Left lung (tissue), 10 donors: ENCODE data around the gene TRUB2. TPM values are rescaled to one million over a fixed set of nuclear protein-coding genes. Genes with fewer than 3 reads are reported as not detected.
"Not testable (repeated sequence)": the region's sequence is repeated elsewhere in the genome, so short reads cannot be mapped to it uniquely, and the experiment has no call there.

Experiments used
- ATAC-seq: fragments of 200-7000 bp; cut with Tn5 transposase; one replicate; pipeline ENCODE4 v1.9.1; 2020; ENCODE audit warnings: moderate library complexity
- DNase-seq, 4 donors: peaks; one replicate each; pipeline ENCODE4 v3.0.0-alpha.2; 2013 to 2020
- H3K27ac ChIP-seq, 2 donors: fragments of 200-600 bp; sonication (generic) in 1 of 2; one replicate each; pipeline versions ENCODE4 v1.5.0 to v1.8.0; 2020 to 2021
- H3K27me3 ChIP-seq, 2 donors: fragments of 200-600 bp; sonication (generic) in 1 of 2; one replicate each; pipeline versions ENCODE4 v1.5.0 to v1.8.0; 2020 to 2021
- H3K36me3 ChIP-seq, 2 donors: fragments of 200-600 bp; sonication (generic) in 1 of 2; one replicate each; pipeline versions ENCODE4 v1.5.0 to v1.8.0; 2020 to 2021
- H3K4me1 ChIP-seq, 2 donors: fragments of 200-600 bp; one replicate each; pipeline ENCODE4 v1.8.0; 2021
- H3K4me3 ChIP-seq, 2 donors: fragments of 200-600 bp; sonication (generic) in 1 of 2; one replicate each; pipeline versions ENCODE4 v1.5.0 to v1.8.0; 2020 to 2021; ENCODE audit warnings: mild to moderate bottlenecking in 1 of 2
- H3K9me3 ChIP-seq, 2 donors: fragments of 200-600 bp; sonication (generic) in 1 of 2; one replicate each; pipeline versions ENCODE4 v1.5.0 to v1.8.0; 2020 to 2021
- CTCF ChIP-seq, 2 donors: fragments of 200-600 bp; sonication (generic) in 1 of 2; IDR thresholded peaks; one replicate each; pipeline versions ENCODE4 v1.5.0 to v1.8.0; 2021; ENCODE audit warnings: antibody characterized with exemption in 2 of 2
- intact Hi-C, 2 donors: fragments of 100-400 bp; cut with DNase I; formaldehyde crosslinking; loops; one replicate each; pipeline versions ENCODE4 v1.11.2 to v1.14.2; 2022
- polyA plus RNA-seq, 6 donors: library from polyadenylated mRNA; unstranded; fragments of 120-200 nt; gene quantifications; one replicate each; pipeline ENCODE4 v1.2.1, GENCODE V29; 2013; ENCODE audit not compliant: insufficient read length in 6 of 6
- total RNA-seq, 2 donors: library from RNA; stranded (reverse); fragmentation: NEBNext Ultra II Directional; extraction: Animal tissue kit (Norgen Biotek cat#: 25700); gene quantifications; one replicate each; pipeline ENCODE4 v1.2.1, GENCODE V29; 2021
- donor health status: DM: no; HTN: yes; CAD: no.
- donor health status: DM: no; HTN: no; CAD: no.

The TRUB2 gene
- total and polyA plus RNA-seq, 8 donors = 23.0 to 34.6 (median 32.6) TPM

GRCh38 chr9:128341435-128341849, 19.2 kb upstream of the TRUB2 start:
- peak in 2 of 4 donors; percentile 55 to 67 for DNase-seq
- peak; percentile 54 to 69 for TF ChIP-seq CTCF (IDR thresholded peaks at IDR 0.05)
- H3K27me3 ChIP-seq = no peaks in the 10 kb centered on the region
- H3K9me3 ChIP-seq = no peaks in the 10 kb centered on the region
- peaks cover 0 to 36% of the 10 kb centered on the region in 2 donors for H3K36me3 ChIP-seq
- peak overlapping the region; percentile 75 to 82 for H3K4me3 ChIP-seq
- H3K4me1 ChIP-seq = peaks cover 8 to 21% of the 10 kb centered on the region in 2 donors
- ATAC-seq = peak; percentile 77
- intact Hi-C loops = no loop called here
- no peak overlapping the region for H3K27ac ChIP-seq

- intact Hi-C loops = no loop called here
- DNase-seq (no peak), ATAC-seq (peak; percentile 22)
Measured at GRCh38 chr9:128340691-128341434, 18.6 kb upstream of the TRUB2 start.

GRCh38 chr9:128339761-128340690, 17.8 kb upstream of the TRUB2 start, which contains the start of gene SLC27A4:
Gene SLC27A4 (plus strand): TSS chr9:128340527. CDS start chr9:128343133, 2,606 bp downstream.
- H3K27me3 ChIP-seq = no peaks in the 10 kb centered on the region
- H3K9me3 ChIP-seq = no peaks in the 10 kb centered on the region
- H3K4me1 ChIP-seq = peaks cover 8 to 21% of the 10 kb centered on the region in 2 donors
- H3K27ac ChIP-seq = peak within 1 kb of the TSS; percentile 75 to 85
- no peak for TF ChIP-seq CTCF (IDR thresholded peaks at IDR 0.05)
- H3K4me3 ChIP-seq = peak within 1 kb of the TSS; percentile 75 to 82
- intact Hi-C loops = no loop called here
- peak; percentile 94 for ATAC-seq
- H3K36me3 ChIP-seq = peaks cover 0 to 22% of the 10 kb centered on the region in 2 donors
- peak in 3 of 4 donors; percentile 81 to 96 (median 85) for DNase-seq

More at GRCh38 chr9:128340691-128341434, 18.6 kb upstream of the TRUB2 start:
- H3K4me3 ChIP-seq = peak overlapping the region; percentile 75 to 82
- H3K27me3 ChIP-seq = no peaks in the 10 kb centered on the region
- peaks cover 8 to 21% of the 10 kb centered on the region in 2 donors for H3K4me1 ChIP-seq
- peak overlapping the region; percentile 53 to 85 for H3K27ac ChIP-seq
- no peak for TF ChIP-seq CTCF (IDR thresholded peaks at IDR 0.05)
- no peaks in the 10 kb centered on the region for H3K9me3 ChIP-seq
- peaks cover 0 to 30% of the 10 kb centered on the region in 2 donors for H3K36me3 ChIP-seq

GRCh38 chr9:128338852-128339614, 16.8 kb upstream of the TRUB2 start:
- H3K4me3 ChIP-seq, H3K9me3 ChIP-seq, ATAC-seq, DNase-seq, intact Hi-C loops, H3K27me3 ChIP-seq: not testable (repeated sequence)
- Histone ChIP-seq H3K36me3 (peaks cover 0 to 16% of the 10 kb centered on the region in 2 donors), H3K27ac (peak overlapping the region in 1 of 2 donors; percentile 85), H3K4me1 (peaks cover 8 to 21% of the 10 kb centered on the region in 2 donors)

- no peaks in the 10 kb centered on the region for H3K27me3 ChIP-seq
- no peak overlapping the region for H3K27ac ChIP-seq
- H3K4me1 ChIP-seq = peaks cover 8 to 21% of the 10 kb centered on the region in 2 donors
- no peaks in the 10 kb centered on the region for H3K9me3 ChIP-seq
- DNase-seq (no peak), ATAC-seq (no peak)
- no peak for TF ChIP-seq CTCF (IDR thresholded peaks at IDR 0.05)
- no peak overlapping the region for H3K4me3 ChIP-seq
- intact Hi-C loops = no loop called here
- H3K36me3 ChIP-seq = peaks cover 0 to 16% of the 10 kb centered on the region in 2 donors
Measured at GRCh38 chr9:128337936-128338335, 15.7 kb upstream of the TRUB2 start.
